T-helper 1 cell treated with Interleukin-12 subunit alpha and Interleukin-12 subunit beta and Interleukin-4 antibody, amounts not matched to agents 30 ng/mL and 1 ng/mL, for 36 hours (primary cell): ENCODE data around the gene NSUN3. TPM values are rescaled to one million over a fixed set of nuclear protein-coding genes. Genes with fewer than 3 reads are reported as not detected.
"Not testable (repeated sequence)": the region's sequence is repeated elsewhere in the genome, so short reads cannot be mapped to it uniquely, and the experiment has no call there.

ENCODE experiments used
- intact Hi-C: fragments of 100-400 bp; cut with micrococcal nuclease; formaldehyde crosslinking; loops from one replicate; pipeline ENCODE4 v1.15.1; 2024
- total RNA-seq: library from RNA; stranded (reverse); gene quantifications from 2 replicates; pipeline ENCODE4 v1.2.3, GENCODE V29; 2022

Gene NSUN3
- total RNA-seq, 1 donor from 2014 or later: 20.8 TPM

GRCh38 chr3:94066506-94067500 is 3.9 kb downstream of the NSUN3 start:
- intact Hi-C loops: no loop called here

GRCh38 chr3:94069194-94069813 is 6.4 kb downstream of the NSUN3 start:
- intact Hi-C loops: loop anchor here (1.0 kb wide), 2 partner anchors 65 to 89 kb away; partner anchors contain the start of gene ARL13B

- intact Hi-C loops: no loop called here
These were observed 7.6 kb downstream of the NSUN3 start for GRCh38 chr3:94070341-94070911.

- intact Hi-C loops: loop anchor here (1.0 kb wide), 1 partner anchor 8 kb away; the partner anchor contains the start of gene NSUN3
These were observed 8.9 kb downstream of the NSUN3 start for GRCh38 chr3:94071713-94072284.

GRCh38 chr3:94076055-94076454 is 13.2 kb downstream of the NSUN3 start:
- intact Hi-C loops: no loop called here

GRCh38 chr3:94080552-94080951 is 17.7 kb downstream of the NSUN3 start:
- intact Hi-C loops: not testable (repeated sequence)

- intact Hi-C loops: no loop called here
These were observed 19.0 kb downstream of the NSUN3 start for GRCh38 chr3:94081884-94082283.

- intact Hi-C loops: no loop called here
These were observed 19.6 kb downstream of the NSUN3 start for GRCh38 chr3:94082391-94082937.

- intact Hi-C loops: no loop called here
These were observed 20.4 kb downstream of the NSUN3 start for GRCh38 chr3:94083261-94083660.

- intact Hi-C loops: no loop called here
These were observed 26.3 kb downstream of the NSUN3 start for GRCh38 chr3:94089126-94089525.

- intact Hi-C loops: no loop called here
These were observed 29.2 kb downstream of the NSUN3 start for GRCh38 chr3:94092086-94092485.

- intact Hi-C loops: no loop called here
These were observed 30.3 kb downstream of the NSUN3 start for GRCh38 chr3:94093151-94093550.

- intact Hi-C loops: no loop called here
These were observed 32.2 kb downstream of the NSUN3 start for GRCh38 chr3:94095111-94095510.

GRCh38 chr3:94098452-94098851 is 35.6 kb downstream of the NSUN3 start:
- intact Hi-C loops: no loop called here

- intact Hi-C loops: no loop called here
These were observed 36.5 kb downstream of the NSUN3 start for GRCh38 chr3:94099311-94099710.

GRCh38 chr3:94101860-94102259 is 39.0 kb downstream of the NSUN3 start:
- intact Hi-C loops: loop anchor here (1.0 to 5.0 kb wide), 2 partner anchors 98 to 145 kb away; no protein-coding TSS in a partner anchor

GRCh38 chr3:94106268-94106667 is 43.4 kb downstream of the NSUN3 start:
- intact Hi-C loops: no loop called here

- intact Hi-C loops: not testable (repeated sequence)
These were observed 47.4 kb downstream of the NSUN3 start for GRCh38 chr3:94110232-94110631.

GRCh38 chr3:94110854-94111253 is 48.0 kb downstream of the NSUN3 start:
- intact Hi-C loops: no loop called here

GRCh38 chr3:94114666-94115065 is 51.8 kb downstream of the NSUN3 start:
- intact Hi-C loops: no loop called here

GRCh38 chr3:94115482-94115881 is 52.6 kb downstream of the NSUN3 start:
- intact Hi-C loops: no loop called here
